Stimulated activated CD8-positive, alpha-beta memory T cell treated with anti-CD3 and anti-CD28 coated beads, Interleukin-7, amount 100 ng/mL, for 24 hours (primary cell): ENCODE measurements around the gene CDC37.
"Not testable (repeated sequence)": the region's sequence is repeated elsewhere in the genome, so short reads cannot be mapped to it uniquely, and the experiment has no call there.

Experiments
- DNase-seq: peaks from one replicate; pipeline ENCODE4 v3.0.0-alpha.2; 2020; ENCODE audit warnings: low read depth

The CDC37 gene

DNA sequence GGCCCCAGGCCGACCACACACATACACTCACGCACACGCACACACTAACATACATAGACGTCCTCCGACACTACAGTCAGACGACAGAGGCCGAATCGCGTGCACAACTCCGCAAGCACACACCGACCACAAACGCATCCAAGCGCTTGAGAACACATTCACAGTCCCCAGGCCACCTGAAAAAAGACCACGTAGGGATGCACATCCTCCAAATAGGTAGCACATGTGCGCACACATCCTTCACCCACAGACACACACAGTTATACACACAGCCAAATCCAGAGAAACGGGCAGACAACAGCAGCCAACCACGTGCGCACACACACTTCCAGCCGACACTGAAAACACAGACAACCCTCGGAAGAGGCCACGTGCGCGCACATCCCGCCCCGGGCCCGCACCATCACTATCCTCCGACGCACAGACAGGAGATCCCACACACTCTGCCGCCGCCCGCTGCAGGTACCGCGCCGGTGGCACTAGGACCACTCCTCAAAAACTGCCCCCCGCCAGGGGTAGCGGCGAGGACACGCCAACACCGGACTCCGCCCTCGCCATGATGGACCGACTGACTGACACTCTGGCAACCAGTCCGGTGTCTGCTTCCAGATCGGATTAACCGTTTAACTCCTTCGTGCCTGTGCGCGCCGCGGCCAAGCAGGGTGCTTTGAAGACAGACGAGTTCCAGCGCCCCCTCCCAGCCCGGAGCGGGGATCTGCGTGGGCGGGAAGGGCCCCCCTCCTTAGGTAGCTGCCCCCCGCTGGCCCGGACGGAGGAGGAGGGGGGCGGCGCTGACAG is 16.5 kb upstream of the CDC37 start:
- DNase-seq = no peak

DNA sequence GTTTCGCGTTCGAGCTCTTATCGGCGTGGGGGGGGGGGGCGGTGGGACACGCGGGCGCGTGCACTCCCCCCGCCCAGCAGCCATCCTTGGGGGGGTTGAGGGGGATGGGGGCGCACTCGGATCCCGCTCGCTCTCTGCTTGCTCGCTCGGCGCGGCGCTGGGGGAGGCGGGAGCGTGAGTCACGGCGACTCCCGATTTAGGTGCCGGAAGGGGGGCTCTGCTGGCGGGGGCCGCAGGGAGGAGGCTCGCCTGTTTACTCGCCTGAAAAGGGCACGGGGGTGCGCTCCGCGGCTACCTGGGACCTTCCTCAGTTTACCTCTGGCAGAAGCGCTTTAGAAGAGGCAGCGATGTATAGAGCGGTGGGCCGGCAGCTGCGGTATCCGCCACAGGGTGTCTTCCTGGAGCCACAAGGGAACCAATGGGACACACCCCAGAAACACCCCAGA is 15.9 kb upstream of the CDC37 start:
- no peak for DNase-seq

DNA sequence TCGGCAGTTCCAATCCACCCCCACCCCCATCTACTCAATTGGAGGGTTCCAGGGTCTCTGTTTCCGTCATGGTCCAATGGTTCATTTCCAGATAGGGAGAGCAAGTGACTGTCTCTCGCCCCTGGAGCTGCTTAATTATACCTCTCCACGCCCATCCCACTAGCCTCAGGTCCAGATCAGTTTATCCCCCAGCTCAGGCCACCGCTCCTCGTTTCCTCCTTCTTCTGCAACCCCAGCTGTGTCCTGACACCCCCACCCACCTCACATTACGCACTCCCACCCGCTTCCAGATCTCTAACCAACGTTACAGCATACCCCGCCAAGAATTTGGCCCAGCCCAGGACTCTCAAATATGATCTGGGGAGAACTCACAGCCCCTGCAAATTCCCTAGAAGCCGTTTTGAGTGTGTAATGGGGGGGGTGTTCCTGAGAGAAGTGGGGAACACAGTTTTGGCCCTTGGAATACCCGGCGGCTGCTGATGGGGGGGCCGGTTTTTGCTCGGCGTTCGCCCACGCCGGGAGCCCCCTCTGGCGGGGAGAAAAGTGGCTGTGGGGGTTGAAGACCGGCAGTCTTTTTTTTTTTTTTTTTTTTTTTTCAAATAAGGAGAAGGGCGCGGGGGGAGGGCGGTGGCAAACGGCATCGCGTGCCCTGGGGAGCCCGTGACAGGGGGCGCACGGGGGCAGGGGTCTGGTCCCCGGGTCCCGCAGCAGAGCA is 15.3 kb upstream of the CDC37 start:
- no peak for DNase-seq

DNA sequence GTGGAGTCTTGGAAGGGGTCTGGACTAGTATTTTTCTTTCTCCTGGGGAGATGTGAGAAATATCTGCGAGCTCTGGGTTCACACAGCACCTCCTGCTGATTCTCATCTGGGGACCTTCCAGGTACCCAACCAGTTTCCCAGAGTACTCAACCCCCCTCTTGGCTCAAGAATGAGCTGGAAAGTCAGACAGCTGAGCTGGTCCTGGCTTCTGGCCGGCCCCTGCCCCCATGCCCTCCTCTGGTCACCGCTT is 14.8 kb upstream of the CDC37 start:
- no peak for DNase-seq

DNA sequence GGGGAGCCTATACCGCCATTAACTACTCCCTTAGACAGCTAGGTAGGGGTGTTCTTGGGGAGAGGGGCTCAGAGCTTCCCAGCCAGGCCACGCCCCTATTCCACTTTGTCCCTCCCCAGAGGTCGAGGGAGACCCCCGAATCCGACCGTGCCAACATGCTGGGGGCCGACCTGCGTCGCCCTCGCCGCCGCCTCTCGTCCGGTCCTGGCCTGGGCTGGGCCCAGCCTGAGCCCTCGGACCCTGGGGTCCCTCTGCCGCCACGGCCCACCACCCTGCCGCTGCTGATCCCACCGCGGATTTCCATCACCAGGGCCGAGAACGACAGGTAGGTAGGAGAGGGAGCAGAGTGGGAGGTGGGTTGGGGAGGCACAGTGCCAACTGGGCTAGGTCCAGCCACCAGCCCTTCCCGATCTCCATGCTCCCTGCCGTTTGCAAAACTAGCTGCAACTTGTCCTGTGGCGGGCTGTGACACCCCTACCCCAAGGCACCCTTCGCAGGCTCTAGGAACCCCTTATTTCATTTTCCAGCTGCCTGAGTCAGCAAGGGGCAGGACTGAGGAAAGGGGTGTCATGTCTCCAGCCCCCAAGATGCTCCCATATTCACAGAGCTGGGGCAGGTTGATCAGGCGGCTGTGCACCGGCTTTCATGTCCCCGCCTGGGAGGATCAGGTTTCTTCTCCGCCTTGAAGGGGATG is 14.3 kb upstream of the CDC37 start:
- no peak for DNase-seq

DNA sequence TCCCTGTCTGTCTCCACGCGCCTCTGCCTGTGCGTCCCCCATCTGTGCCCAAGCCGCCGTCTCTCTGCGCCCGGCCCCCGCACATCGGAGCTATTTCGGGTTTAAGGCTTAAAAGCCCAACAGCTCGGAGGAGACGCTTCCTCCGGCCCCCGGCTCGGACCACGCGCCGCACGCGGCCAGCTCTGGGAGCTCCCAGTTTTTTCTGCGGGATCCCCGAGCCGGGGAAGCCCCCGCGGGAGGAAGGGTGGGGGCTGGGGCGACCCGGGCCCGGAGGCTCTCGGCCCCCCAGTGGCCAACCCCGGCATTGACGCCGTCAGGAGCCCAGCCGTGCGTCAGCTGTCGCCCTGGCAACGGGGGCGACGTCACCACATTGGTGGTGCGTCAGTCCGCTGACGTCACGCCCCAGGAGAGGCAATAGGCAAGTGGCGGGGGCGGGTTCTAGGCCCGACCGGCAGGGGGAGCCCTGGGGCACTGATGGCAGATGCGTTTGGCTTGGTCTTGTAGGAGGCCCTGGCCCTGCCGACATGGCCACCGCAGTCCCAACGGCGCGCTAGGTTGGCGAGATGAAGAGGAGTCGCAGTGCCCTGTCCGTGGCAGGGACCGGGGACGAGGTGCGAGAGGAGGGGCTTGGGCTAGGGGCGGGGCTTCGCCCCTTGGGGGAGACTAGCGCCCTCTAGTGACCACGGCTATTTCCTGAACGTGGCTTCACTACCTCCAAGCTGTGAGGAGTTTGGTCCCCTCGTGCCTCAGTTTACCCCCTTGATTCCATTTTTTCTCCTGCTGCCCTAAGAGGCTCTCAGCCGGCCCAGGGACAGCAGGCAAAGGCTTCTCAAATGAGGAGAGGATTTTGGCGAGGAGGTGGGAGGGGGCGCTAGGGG is 13.3 kb upstream of the CDC37 start:
- DNase-seq = peak; percentile 85

DNA sequence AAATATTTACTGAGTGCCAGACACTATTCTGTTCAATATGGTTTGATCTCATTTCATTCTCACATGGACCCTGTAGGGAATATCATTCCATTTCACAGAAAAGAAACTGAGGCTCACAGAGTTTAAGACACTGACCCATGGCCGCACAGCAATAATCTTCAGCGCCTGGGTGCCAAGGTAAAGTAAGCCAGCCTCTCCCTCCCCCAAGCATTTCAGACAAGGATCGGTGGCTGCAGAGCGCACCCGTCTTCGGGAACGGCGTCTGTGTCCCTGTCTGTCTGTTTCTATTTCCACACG is 12.7 kb upstream of the CDC37 start:
- DNase-seq = no peak

DNA sequence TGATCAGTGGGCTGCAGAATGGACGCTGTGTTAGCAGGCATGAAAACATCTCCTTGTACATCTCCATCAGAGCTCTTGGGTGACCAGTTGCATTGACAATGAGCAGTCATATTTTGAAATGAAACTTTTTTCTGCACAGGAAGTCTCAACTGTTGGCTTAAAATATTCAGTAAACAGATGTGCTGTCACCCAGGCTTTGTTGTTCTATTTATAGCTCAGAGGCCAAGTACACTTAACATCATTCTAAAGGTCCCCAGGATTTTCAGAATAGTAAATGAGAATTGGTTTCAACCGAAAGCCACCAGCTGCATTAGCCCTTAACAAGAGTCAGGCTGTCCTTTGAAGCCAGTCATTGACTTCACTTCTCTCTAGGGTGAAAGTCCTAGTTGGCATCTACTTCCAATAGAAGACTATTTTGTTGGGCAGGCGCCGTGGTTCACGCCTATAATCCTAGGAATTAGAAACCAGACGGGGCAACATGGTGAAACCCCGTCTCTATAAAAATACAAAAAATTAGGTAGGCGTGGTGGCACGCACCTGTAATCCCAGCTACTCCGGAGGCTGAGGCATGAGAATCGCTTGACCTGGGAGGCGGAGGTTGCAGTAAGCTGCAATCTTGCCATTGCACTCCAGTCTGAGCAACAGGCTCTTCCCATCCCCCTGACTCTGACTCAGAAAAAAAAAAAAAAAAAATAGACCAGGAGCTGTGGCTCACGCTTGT is 9.1 kb upstream of the CDC37 start:
- DNase-seq = no peak

DNA sequence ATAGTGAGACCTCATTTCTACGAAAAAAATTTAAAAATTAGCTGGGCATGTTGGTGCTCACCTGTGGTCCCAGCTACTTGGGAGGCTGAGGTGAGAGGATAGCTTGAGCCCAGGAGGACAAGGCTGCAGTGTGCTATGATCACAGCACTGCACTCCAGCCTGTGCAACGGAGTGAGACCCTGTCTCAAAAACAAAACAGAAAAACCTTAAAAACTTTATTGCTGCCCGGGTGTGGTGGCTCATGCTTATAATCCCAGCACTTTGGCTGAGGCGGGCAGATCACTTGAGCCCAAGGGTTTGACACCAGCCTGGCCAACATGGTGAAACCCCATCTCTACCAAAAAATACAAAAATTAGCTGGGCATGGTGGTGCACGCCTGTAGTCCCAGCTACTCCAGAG is 7.9 kb upstream of the CDC37 start:
- not testable (repeated sequence) for DNase-seq

DNA sequence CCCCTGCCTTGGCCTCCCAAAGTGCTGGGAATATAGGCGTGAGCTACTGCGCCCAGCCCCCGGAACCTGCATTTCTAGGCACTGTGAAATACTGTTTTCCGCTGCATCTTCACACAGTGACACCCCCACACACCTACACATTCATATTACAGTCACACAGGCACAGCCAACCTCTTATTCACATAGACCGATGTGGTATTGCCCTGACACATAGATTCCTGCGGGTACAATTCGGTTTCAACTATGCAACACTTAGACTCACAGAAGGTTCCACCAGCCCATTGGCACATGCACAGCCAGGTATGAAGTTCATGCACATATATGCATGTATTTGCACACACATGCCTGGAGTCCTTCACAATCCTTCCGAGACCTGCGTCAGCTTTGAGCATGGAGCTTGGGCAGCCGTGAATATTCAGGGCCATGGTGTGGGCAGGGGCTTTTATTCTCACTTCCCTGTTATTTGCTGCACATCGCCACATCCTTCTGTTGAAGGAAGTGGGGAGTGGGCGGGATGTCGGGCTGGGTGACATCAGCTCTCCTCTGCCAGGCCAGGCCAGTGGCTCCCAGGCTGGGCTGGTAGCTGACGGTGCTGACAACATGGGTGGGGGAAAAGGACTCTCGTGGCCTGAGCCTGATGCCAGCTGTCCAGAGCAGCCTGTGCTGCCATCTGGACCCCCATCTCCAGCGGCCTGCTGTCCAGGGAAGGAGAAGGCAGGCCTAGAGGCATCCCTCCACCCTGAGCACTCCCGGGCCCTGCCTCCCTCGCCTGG is 5.4 kb upstream of the CDC37 start:
- no peak for DNase-seq

DNA sequence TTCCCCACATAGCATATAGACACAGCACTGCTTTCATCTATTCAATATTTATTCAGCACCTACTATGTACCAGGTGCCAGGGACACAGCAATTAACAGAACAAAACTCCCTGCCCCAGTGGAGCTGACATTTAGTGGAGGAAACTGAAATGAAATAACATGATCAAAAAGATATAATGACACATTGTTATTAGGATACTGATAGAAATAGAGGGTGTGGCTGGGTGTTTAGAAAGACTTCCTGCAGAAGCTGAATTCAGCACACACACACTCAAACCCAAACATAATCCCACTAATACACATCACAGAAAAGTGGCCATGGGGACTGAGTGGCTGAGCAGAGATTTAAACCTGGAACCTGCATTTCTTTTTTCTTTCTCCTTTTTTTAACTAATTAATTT is 3.8 kb upstream of the CDC37 start:
- DNase-seq = no peak

DNA sequence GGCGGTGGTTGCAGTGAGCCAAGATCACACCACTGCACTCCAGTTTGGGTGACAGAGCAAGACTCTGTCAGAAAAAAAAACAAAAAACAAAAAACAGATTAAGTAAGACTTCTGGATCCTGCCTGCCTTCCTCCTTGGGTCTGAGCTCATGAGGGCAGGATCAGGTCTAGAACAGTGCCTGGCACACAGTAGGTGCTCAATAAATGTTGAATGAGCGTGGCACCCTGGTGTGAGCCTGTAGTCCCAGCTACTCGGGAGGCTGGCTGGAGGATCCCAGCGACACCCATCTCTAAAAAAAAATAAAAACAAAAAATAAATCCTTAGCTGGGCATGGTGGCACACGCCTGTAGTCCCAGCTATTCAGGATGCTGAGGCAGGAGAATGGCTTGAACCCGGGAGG is 2.8 kb upstream of the CDC37 start:
- no peak for DNase-seq

DNA sequence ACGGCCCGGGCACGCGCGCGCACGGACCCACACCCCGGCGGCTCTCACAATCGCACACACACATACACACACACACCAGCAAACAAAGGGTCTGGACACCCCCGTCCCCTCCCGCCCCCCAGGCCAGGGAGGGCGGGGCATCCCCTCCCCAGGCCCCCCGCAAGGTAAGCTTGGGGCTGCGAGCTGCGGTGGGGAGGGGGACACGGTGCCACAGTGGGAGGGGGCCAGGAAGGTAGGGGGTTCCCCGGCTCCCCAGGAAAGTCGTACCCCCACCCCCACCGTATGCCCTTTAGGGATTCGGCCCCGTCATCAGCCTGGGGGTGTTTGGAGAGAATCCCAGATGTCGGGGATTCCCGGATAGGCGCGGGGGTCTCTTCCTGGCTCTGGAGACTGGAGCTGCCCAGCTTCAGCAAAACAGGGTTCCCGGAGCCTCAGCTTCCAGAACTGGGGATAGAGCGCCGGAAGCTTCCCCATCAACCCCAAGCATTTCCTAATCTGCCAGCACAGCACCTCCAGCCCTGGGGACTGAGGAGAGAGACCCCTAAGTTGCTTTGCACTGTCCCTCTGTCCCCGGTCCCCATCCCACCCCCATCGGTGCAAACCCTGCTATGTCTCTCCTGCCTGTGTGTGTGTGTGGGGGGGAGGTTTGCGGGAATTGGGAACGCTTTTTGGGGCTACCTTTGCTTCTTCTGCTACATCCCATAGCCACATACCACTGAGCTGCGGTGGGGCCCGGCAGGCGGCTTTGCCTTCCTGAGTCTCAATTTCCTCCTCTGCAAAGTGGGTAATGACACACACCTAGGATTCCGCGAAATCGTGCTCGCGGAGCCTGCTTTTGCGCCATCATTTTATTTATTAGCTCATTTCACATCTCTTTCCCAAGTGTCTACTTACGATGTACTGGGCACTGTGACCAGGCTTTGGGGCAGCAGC is 1.8 kb upstream of the CDC37 start:
- DNase-seq = no peak

DNA sequence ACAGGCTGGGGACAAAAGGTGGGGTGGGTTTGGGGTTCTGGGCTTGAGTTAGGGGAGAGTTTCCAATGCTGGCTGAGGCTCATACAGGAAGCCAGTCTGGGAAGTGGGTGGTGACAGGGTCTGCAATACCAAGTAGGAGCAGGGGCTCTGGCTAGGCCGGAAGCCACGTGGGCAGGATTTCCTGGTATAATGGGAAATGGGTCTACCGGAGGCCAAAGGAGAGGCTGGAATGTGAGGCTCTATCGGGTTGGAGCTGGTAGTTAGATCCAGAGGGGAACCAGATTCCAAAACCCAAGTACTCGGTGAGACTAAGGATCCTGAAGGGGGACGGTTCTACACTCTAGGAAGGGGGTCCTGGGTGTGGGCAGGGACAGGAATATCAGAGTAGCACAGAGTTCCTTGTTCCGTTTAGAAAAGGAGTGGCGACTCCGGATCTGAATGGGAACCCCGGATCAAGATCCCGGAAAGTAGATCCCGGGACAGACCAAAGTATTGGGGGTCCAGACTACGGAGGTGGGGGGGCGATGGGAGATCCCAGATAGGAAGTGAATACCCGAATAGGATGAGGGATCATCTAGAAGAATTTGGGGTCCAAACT is 802 bp downstream of the CDC37 start:
- no peak for DNase-seq

DNA sequence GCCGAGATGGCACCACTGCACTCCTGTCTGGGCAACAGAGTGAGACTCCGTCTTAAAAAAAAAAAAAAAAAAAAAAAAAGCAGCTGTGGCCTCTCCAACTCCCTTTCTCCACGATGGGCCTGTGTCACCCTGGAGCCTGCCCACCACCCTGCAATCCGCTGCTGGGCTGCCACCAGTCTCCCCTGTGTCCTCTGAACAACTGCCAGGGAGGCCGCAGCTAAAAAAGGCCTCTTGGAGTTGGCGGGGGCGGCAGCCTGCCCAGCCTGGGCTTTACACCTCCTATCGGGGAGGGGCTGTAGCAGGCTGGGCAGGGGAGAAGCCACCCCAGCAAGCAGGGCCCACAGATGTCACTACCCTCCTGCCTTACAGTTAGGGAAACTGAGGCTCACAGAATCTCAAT is 3.5 kb downstream of the CDC37 start:
- no peak for DNase-seq

DNA sequence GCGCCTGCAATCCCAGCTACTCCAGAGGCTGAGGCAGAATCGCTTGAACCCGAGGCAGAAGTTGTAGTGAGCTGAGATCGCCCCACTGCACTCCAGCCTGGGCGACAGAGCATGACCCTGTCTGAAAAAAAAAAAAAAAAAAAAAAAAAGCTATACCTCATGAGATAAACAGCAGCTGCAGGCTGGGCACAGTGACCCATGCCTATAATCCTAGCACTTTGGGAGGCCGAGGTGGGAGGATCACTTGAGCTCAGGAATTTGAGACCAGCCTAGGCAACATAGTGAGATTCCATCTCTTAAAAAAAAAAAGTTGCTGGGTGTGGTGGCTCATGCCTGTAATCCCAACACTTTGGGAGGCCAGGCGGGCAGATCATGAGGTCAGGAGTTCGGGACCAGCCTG is 4.0 kb downstream of the CDC37 start:
- not testable (repeated sequence) for DNase-seq

DNA sequence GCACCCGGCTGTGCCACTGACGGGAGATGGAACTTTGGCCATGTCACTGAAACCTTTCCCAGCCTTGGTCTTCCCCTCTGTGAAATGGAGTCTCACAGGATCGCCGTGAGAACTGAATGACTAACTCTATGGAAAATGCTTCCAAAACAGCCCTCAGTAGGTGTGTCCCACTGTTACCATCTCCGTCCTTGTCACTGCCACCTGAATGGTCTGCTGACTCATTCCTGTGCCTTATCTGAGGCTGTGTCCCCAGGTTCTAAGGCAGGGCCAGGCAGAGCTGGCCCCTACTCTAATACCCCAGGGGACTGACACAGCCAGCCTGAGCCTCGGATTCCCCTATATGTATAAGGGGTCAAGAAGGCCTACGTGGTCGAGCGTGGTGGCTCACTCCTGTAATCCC is 4.5 kb downstream of the CDC37 start:
- DNase-seq = no peak

DNA sequence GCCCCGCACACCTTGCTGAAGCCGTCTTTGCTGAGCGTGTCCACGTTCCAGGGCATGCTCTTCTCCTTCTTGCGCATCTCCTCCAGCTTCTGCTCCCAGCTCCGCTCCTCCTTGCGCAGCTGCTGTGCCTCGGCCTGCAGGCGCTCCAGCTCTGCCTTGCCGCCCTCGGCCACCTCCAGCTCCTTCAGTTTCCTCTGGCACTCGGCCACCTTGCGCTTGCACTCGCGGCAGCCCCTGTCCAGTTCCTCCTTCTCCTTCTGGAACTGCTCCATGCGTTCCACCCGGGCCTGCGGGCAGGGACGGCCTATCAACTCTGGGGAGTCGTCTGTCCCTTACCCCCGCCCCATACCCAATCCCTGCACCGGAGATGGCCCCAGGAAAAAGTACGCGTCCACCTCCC is 7.4 kb downstream of the CDC37 start:
- DNase-seq = no peak

DNA sequence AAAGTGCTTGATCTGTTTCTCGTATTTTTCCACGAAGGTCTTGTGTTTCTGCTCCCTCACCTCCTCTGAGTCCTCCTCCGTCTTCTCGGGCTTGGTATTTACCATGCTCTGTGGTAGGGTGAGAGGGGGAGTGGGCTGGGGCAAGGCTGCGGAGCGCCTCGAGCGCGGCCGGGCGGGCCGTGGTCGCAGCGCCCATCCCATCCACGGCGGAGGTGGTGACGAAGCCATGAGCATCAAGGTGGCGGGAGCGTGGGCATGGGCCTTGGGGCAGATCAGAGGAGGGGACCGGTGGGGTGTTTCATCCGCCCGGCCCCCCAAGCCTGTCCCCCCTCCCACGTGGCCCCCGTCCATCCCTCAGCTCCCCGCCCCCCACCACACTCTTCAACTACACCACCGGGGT is 7.9 kb downstream of the CDC37 start:
- no peak for DNase-seq

DNA sequence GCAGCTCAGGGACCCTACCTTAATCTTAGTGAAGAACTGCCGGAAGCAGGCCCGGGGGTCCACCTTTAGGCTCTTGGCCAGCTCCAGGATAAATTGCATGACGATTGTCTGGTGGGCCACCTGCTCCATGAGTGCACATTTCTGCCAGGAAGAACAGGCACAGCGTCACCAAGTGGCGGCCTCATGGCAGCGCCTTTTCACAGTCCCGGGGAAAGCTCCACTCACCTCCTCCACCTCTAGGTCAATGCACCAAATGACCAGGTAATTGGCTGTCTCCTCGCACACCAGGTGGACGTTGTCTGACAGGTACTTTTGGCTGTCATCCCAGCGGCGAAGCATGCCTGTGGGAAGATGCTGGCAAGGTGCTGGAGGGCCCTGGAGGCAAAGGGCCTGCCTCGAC is 8.3 kb downstream of the CDC37 start:
- no peak for DNase-seq
